Thyroid gland (tissue), 4 donors: Measurements from ENCODE around the gene ZNF503. TPM values are rescaled to one million over a fixed set of nuclear protein-coding genes. Genes with fewer than 3 reads are reported as not detected.
A peak's percentile ranks its signal among the peaks of the same experiment; 100 is the strongest.

Experiments used
- DNase-seq, 2 donors: peaks; one replicate each; pipeline ENCODE4 v3.0.0-alpha.2; 2019
- H3K27ac ChIP-seq, 3 donors: fragments of 200-600 bp; sonication (generic); 1 replicate in 2 of 3; 2 replicates in 1 of 3; pipeline ENCODE4 v1.5.1; 2016 to 2019; ENCODE audit warnings: mild to moderate bottlenecking in 1 of 3, moderate library complexity in 1 of 3
- H3K27me3 ChIP-seq: fragments of 200-600 bp; sonication (generic); one replicate; pipeline ENCODE4 v1.5.1; 2019
- H3K36me3 ChIP-seq, 2 donors: fragments of 200-600 bp; sonication (generic); one replicate each; pipeline ENCODE4 v1.5.1; 2016 to 2019
- H3K4me1 ChIP-seq, 2 donors: fragments of 200-600 bp; sonication (generic); one replicate each; pipeline ENCODE4 v1.5.1; 2017 to 2019
- H3K4me3 ChIP-seq, 3 donors: fragments of 200-600 bp; sonication (generic); replicated peaks in 1 of 3; 1 replicate in 2 of 3; 2 replicates in 1 of 3; pipeline ENCODE4 v1.5.1; 2016; ENCODE audit warnings: mild to moderate bottlenecking in 1 of 3
- H3K9me3 ChIP-seq: fragments of 200-600 bp; sonication (generic); one replicate; pipeline ENCODE4 v1.5.1; 2017
- POLR2A ChIP-seq, 2 donors: fragments of 450-650 bp; IDR thresholded peaks; one replicate each; pipeline ENCODE4 v1.6.1; 2017; ENCODE audit warnings: antibody characterized with exemption in 2 of 2, mild to moderate bottlenecking in 2 of 2, moderate library complexity in 1 of 2
- WGBS, 2 donors: methylation state at CpG; one replicate each; pipeline ENCODE4 v1.1.5; 2017; 5-methylcytosine and 5-hydroxymethylcytosine counted together
- intact Hi-C: fragments of 100-400 bp; cut with DNase I; formaldehyde crosslinking; loops from one replicate; pipeline ENCODE4 v1.15.1; 2023
- total RNA-seq, 4 donors: library from RNA; depleted of rRNA; stranded (reverse); fragments of >200 nt; gene quantifications; one replicate each; pipeline ENCODE4 v1.2.3, GENCODE V29; 2016
- TF ChIP-seq, protein P1 (sequence below), 6 experiments: fragments of 200-600 bp in 3 of 6; fragments of 450-650 bp in 3 of 6; sonication (generic) in 3 of 6; IDR thresholded peaks; one replicate each; pipeline ENCODE4 v1.5.1; 2016 to 2019; ENCODE audit warnings: antibody characterized with exemption in 6 of 6, mild to moderate bottlenecking in 2 of 6, inconsistent platforms in 1 of 6, moderate library complexity in 1 of 6

The ZNF503 gene
- total RNA-seq, 4 donors from 2014 or later, result 8.2 to 17.1 (median 10.9) TPM

DNA sequence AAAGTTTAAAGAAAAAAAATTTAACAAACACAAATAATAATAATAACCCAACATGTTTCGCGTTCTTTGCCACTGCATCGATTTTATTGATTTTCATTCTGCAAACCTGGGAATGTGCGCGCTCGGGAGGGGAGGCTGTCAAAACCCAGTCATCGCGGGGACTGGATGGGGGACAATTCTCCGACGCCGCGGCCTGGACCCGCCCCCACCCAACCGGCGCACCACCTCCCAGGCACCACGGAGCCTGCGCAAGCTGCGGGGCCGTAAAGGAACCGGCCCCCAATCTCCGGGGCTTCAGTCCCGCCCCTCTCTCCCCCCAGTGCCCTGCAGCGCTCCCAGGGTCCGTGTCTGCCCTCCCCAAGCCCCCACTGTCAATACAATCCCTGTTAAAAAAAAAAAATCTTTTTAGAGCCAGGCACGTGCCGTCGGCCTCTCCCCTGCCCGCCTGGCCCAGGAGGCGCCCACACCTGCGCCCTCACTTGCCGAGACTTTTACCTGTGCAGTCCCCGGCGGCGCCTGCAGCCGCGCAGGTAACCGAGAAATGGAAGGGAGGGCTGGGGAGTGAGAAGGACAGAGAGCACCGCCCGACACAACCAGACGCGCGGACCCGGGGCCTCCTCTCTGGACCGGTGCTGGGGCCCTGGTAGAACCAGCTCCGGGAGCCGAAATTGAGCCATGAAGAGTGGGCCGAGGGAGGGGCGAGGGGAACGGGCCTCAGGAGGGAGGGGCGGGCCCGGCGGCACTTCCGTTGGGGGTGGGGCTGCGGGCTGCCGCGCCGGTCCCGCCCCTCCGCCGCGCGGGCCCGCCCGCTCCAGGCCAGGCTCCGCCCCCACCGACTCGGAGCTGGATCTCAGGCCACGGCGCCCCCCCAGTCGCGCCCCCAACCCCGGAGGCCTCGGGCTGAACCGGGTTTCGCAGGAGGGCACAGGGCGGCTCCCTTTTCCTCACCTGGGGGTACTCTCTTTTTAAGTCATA, 7.6 kb upstream of the ZNF503 start:
- Histone ChIP-seq H3K4me3 (peak overlapping the region; percentile 6 to 90 (median 80)), H3K27me3 (no peaks in the 10 kb centered on the region), H3K4me1 (peaks cover 9 to 14% of the 10 kb centered on the region in 2 donors), H3K27ac (peak overlapping the region; percentile 89 to 96 (median 95)), H3K36me3 (no peaks in the 10 kb centered on the region), H3K9me3 (no peaks in the 10 kb centered on the region)
- peak in 1 of 2 donors; percentile 77 for TF ChIP-seq POLR2A (IDR thresholded peaks at IDR 0.05)
- TF ChIP-seq, protein P1, sequence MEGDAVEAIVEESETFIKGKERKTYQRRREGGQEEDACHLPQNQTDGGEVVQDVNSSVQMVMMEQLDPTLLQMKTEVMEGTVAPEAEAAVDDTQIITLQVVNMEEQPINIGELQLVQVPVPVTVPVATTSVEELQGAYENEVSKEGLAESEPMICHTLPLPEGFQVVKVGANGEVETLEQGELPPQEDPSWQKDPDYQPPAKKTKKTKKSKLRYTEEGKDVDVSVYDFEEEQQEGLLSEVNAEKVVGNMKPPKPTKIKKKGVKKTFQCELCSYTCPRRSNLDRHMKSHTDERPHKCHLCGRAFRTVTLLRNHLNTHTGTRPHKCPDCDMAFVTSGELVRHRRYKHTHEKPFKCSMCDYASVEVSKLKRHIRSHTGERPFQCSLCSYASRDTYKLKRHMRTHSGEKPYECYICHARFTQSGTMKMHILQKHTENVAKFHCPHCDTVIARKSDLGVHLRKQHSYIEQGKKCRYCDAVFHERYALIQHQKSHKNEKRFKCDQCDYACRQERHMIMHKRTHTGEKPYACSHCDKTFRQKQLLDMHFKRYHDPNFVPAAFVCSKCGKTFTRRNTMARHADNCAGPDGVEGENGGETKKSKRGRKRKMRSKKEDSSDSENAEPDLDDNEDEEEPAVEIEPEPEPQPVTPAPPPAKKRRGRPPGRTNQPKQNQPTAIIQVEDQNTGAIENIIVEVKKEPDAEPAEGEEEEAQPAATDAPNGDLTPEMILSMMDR (IDR thresholded peaks at IDR 0.05), result peak in 4 of 6 experiments; percentile 21 to 40 (median 32)
- peak; percentile 86 to 87 for DNase-seq
- intact Hi-C loops, result no loop called here
- WGBS, 2 donors, result 1% methylated on average over 16 to 46 of the region's 76 CpGs

DNA sequence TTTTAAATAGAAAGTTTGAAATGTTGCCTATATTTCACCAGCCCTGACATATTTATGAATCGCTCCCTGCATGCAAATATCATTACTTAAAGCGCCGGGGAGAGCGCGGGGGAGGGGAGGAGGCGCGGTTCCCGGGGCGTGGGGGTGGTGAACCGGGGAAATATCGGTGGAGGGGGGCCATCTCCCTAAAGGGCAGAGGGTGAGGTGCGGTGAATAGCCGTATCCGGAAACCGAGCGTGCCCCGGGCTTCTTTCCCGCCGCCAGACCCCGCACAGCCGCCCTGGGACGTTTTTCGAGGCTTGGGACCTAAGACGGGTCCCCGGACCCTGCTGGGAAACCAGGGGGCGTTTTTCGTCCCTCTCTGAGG, 6.9 kb upstream of the ZNF503 start:
- peak in 1 of 2 donors; percentile 10 for DNase-seq
- intact Hi-C loops, result no loop called here
- no peak for TF ChIP-seq POLR2A (IDR thresholded peaks at IDR 0.05)
- TF ChIP-seq, protein P1 (IDR thresholded peaks at IDR 0.05), result no peak
- Histone ChIP-seq H3K27me3 (no peaks in the 10 kb centered on the region), H3K9me3 (no peaks in the 10 kb centered on the region), H3K27ac (peak overlapping the region; percentile 89 to 96 (median 95)), H3K4me3 (peak overlapping the region in 2 of 3 donors; percentile 80 to 90), H3K4me1 (peaks cover 9 to 14% of the 10 kb centered on the region in 2 donors), H3K36me3 (no peaks in the 10 kb centered on the region)
- 6 to 9% methylated on average over 27 of the region's 27 CpGs for WGBS, 2 donors

DNA sequence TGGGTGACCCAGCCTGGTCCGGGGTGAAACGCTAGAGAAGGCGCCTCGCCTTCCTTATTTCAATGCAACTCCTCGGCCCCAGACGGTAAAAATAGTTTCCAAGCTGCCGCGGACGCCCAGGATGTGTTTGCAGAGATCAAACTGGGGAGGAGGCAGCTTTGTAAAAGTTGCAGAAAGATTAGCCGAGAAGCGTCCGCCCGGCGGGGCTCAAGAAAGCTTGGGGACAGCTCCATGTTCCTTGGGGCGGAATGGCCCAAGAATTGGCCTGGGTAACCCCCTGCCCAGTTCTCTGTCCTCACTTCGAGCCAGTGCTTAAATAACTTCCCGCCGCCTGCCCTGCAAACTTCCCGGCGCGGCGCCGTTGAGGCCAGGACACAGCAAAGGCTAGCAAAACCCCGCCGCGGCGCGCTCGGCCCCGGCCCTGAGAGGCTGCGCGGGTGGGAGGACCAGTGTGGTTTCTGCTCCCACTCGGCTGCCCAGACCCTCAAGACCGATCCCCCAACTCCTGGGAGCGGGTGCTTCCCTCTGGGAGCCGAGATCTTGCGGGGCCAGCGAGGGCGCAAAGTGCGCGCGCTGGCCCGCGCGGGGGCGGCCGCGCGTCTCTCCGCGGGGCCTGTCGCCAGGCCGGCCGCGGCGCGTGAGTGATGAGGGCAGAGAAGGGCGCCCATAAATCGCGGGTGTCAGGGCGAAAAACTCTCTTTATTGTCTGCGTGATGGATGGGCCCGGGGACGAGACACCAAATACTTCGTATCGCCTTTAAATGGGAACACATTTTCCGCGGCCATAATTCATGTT, 6.3 kb upstream of the ZNF503 start:
- no peaks in the 10 kb centered on the region for H3K36me3 ChIP-seq
- peak; percentile 11 to 19 for DNase-seq
- no peaks in the 10 kb centered on the region for H3K27me3 ChIP-seq
- H3K4me3 ChIP-seq, result peak overlapping the region in 1 of 3 donors; percentile 80
- no peak for TF ChIP-seq POLR2A (IDR thresholded peaks at IDR 0.05)
- TF ChIP-seq, protein P1 (IDR thresholded peaks at IDR 0.05), result no peak
- 38 to 45% methylated on average over 36 to 39 of the region's 68 CpGs for WGBS, 2 donors
- intact Hi-C loops, result no loop called here
- H3K27ac ChIP-seq, result peak overlapping the region; percentile 89 to 96 (median 95)
- peaks cover 9 to 14% of the 10 kb centered on the region in 2 donors for H3K4me1 ChIP-seq
- H3K9me3 ChIP-seq, result no peaks in the 10 kb centered on the region

DNA sequence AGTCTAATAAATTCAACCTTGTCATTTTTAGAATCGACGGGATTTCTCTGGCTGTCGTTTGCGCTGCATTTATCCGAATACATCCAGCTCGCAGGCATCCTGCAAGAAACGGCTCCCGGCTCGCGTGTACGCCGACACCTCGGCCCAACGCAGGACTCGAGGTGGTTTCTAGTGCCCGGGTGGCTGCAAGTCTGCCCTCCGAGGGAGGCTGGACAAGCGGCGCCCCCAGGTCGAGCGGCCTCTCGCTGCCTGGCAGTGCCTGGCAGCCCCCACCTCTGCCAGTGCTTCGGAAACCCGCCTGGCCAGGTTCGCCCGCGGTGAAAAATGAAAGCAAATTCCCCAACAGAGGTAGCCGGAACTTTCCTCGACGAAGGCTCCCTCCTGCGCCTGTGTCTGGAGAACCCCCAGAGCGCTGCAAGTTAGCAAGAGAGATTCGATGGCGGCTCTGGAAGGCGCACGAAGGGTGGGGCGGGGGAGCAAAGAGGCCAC, 5.7 kb upstream of the ZNF503 start:
- no peaks in the 10 kb centered on the region for H3K36me3 ChIP-seq
- H3K4me3 ChIP-seq, result peak overlapping the region in 1 of 3 donors; percentile 80
- DNase-seq, result no peak
- H3K27ac ChIP-seq, result peak overlapping the region in 2 of 3 donors; percentile 89 to 96
- 68 to 83% methylated on average over 37 of the region's 37 CpGs for WGBS, 2 donors
- TF ChIP-seq, protein P1 (IDR thresholded peaks at IDR 0.05), result no peak
- no peak for TF ChIP-seq POLR2A (IDR thresholded peaks at IDR 0.05)
- peaks cover 9 to 14% of the 10 kb centered on the region in 2 donors for H3K4me1 ChIP-seq
- no peaks in the 10 kb centered on the region for H3K9me3 ChIP-seq
- no peaks in the 10 kb centered on the region for H3K27me3 ChIP-seq
- intact Hi-C loops, result no loop called here
